ENCODE measurements around the gene ANKRD13C.
A peak's percentile ranks its signal among the peaks of the same experiment; 100 is the strongest.
"Not testable (repeated sequence)": the region's sequence is repeated elsewhere in the genome, so short reads cannot be mapped to it uniquely, and the experiment has no call there.

ANKRD13C gene, protein sequence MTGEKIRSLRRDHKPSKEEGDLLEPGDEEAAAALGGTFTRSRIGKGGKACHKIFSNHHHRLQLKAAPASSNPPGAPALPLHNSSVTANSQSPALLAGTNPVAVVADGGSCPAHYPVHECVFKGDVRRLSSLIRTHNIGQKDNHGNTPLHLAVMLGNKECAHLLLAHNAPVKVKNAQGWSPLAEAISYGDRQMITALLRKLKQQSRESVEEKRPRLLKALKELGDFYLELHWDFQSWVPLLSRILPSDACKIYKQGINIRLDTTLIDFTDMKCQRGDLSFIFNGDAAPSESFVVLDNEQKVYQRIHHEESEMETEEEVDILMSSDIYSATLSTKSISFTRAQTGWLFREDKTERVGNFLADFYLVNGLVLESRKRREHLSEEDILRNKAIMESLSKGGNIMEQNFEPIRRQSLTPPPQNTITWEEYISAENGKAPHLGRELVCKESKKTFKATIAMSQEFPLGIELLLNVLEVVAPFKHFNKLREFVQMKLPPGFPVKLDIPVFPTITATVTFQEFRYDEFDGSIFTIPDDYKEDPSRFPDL

DNA sequence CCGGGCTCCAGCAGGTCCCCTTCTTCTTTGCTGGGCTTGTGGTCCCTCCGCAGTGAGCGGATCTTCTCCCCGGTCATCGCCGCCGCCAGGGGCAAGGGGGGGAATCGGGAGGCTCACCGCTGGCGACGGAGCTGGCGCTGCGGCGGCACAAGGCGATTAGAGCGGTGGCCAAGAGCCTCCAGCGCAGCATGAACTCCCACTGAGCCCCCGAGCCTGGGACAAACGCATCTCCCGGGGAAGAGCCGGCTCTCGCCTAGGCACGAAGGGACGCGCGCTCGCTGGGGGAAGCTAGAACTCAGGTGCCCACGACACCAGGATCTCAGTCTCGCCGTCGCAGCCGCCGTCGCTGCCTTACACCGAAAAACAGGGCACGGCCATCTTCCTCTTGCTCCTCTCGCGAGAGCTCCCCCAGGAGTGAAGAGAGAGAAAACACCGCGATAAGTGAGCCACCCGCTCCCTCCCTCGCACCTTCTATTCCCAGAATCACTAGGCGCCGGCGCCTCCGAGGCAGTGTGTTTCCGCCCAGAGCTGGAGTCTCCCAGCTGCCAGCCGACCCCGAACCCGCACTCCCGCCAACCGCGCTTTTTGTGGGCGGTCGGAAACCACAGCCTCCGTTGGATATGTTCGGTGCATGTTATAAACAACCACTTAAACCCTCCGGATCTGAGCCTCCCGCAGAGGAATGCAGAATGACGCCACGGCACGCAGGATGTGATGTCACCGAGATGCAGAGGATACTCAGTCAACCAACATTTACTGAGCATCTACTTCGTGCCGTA lies at the start of gene ANKRD13C:
ANKRD13C (minus strand) TSS at position 391 of the 779 bp plus-strand sequence; CDS start at position 77, 314 bp downstream.
- DNase-seq (ENCODE audit: low read depth in 3 of 3) = peak; percentile 85 to 87 (median 86)

DNA sequence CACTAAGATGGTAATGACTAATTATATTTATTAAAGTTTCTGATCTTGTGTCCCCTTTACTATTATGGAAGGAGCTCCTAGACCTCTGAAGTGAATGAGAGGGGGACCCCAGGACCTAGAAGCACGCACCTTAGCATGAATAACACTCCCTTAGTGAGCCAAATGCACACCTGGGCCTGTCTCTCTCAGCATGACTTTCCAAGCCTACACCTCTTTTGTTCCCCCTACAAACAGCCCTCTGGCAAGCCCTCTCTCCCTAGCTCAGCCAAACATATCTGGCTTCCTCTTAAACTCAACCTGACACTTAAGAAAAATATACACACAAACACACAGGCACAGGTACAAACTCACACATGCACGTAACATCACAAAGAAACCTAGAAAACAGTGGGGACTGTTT lies 49.2 kb upstream of the ANKRD13C start:
- DNase-seq (ENCODE audit: low read depth in 3 of 3) = no peak

DNA sequence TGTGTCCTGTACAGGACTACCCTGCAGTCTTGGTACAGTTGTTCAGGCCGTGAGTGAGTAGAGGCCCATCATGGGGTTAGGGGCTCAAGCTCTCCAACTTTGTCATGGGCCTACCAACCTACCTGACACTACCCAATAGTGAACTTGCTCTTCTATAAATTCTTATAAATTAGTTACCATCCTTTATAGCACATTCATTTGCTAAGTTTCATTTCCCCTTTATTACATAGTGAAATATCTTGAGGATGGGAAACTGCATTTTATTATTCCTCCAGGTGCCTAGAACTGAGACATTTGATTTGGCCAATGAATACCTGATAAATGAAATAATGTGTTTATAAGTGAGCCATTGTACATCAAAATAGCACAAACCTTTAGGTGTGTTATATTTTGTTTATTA lies 47.5 kb upstream of the ANKRD13C start:
- DNase-seq (ENCODE audit: low read depth in 3 of 3) = no peak

DNA sequence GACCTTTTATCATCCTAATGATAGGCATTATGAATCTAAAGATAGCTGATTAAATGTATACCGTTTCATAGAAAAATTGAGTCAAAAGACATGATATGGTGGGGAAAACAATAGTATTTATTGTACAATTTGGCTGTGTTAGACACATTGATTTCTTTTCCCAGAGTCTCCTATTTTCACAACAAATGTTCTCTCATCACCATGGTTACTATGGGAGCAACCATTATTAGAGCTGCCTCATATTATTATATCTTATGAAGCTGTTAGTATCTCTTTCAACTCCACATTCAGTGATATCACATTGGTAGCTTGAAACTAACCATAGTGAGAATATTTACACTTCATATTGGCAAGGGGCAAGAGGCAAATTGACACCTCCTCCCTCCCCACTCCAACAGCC lies 45.8 kb upstream of the ANKRD13C start:
- no peak for DNase-seq (ENCODE audit: low read depth in 3 of 3)

- DNase-seq (ENCODE audit: low read depth in 3 of 3) = no peak
Observed at GRCh38 chr1:70397013-70397412, 42.5 kb upstream of the ANKRD13C start.

GRCh38 chr1:70396607-70397006 lies 42.1 kb upstream of the ANKRD13C start:
- no peak for DNase-seq (ENCODE audit: low read depth in 3 of 3)

DNA sequence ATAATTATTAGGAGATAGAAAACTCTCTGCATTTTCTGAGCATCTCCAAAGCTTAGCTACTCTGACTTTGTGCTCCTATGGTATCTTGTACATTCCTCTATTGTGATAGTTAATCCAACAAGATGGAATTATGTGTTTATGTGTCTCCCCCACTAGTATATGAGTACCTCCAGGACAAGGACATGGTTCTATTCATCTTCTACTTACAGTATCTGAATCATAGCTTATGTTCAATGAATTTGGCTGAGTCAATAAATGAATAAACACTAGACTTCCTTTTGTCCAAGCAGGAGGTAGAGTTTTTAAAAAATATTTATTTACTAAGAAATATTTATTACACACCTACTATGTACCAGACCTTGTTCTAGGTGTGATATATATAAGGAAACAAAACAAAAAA lies 38.1 kb upstream of the ANKRD13C start:
- DNase-seq (ENCODE audit: low read depth in 3 of 3) = no peak

DNA sequence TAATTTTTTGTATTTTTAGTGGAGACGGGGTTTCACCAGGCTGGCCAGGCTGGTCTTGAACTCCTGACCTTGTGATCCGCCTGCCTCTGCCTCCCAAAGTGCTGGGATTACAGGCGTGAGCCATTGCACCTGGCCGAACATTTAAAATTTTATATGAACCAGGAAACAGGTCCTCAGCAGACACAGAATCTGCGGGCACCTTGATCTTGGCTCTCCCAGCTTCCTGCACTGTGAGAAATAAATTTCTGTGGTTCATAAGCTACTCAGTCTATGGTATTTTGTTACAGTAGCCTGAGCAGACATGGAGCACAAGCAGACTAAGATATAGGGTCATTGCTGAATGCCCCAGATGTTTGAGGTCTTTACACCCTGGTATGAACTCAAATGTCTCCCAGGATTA lies 33.0 kb upstream of the ANKRD13C start:
- DNase-seq (ENCODE audit: low read depth in 3 of 3) = no peak

GRCh38 chr1:70386121-70386520 lies 31.6 kb upstream of the ANKRD13C start:
- no peak for DNase-seq (ENCODE audit: low read depth in 3 of 3)

GRCh38 chr1:70385477-70385876 lies 31.0 kb upstream of the ANKRD13C start:
- DNase-seq (ENCODE audit: low read depth in 3 of 3) = no peak

GRCh38 chr1:70384542-70384941 lies 30.0 kb upstream of the ANKRD13C start:
- no peak for DNase-seq (ENCODE audit: low read depth in 3 of 3)

GRCh38 chr1:70383483-70383882 lies 29.0 kb upstream of the ANKRD13C start:
- no peak for DNase-seq (ENCODE audit: low read depth in 3 of 3)

DNA sequence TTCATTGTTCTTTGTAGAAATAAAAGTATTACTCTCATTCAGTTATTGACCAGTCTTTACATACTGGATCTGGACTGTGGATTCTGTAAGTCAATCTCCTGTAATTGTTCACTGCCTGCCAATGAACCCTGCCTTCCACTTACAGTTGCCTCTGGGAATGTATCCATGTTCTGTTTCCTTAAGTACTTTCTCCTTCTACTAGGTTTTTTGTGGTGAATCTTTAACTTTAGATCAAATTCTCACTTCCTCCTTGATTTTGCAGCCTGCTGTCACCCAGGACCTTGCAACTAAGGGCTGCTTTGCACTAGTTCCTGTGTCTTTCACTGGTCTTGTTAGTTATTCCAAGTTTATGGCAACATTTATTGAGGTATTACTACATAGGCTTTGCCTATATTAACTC lies 28.2 kb upstream of the ANKRD13C start:
- DNase-seq (ENCODE audit: low read depth in 3 of 3) = no peak

- DNase-seq (ENCODE audit: low read depth in 3 of 3) = no peak
Observed at GRCh38 chr1:70376196-70376595, 21.7 kb upstream of the ANKRD13C start.

DNA sequence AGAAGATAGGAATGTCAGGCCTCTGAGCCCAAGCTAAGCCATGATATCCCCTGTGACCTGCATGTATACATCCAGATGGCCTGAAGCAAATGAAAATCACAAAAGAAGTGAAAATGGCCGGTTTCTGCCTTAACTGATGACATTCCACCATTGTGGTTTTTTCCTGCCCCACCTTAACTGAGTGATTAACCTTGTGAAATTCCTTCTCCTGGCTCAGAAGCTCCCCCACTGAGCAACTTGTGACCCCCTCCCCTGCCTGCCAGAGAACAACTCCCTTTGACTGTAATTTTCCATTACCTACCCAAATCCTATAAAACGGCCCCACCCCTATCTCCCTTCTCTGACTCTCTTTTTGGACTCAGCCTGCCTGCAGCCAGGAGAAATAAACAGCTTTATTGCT lies 19.1 kb upstream of the ANKRD13C start:
- DNase-seq (ENCODE audit: low read depth in 3 of 3) = not testable (repeated sequence)

- no peak for DNase-seq (ENCODE audit: low read depth in 3 of 3)
Observed at GRCh38 chr1:70372426-70372825, 17.9 kb upstream of the ANKRD13C start.

- DNase-seq (ENCODE audit: low read depth in 3 of 3) = not testable (repeated sequence)
Observed at GRCh38 chr1:70371586-70371985, 17.1 kb upstream of the ANKRD13C start.

DNA sequence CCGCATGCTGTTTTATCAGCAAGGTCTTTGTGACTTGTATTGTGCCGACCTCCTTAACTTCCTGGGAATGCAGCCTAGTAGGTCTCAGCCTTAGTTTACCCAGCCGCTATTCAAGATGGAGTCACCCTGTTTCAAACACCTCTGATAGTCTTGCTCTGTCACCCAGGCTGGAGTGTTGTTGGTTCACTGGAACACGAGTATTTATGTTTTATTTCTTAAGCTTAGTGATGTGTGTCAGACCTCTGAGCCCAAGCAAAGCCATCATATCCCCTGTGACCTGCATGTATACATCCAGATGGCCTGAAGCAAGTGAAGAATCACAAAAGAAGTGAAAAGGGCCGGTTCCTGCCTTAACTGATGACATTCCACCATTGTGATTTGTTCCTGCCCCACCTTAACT lies 12.9 kb upstream of the ANKRD13C start:
- not testable (repeated sequence) for DNase-seq (ENCODE audit: low read depth in 3 of 3)

GRCh38 chr1:70366997-70367396 lies 12.5 kb upstream of the ANKRD13C start:
- not testable (repeated sequence) for DNase-seq (ENCODE audit: low read depth in 3 of 3)

GRCh38 chr1:70366425-70366952 lies 12.0 kb upstream of the ANKRD13C start:
- not testable (repeated sequence) for DNase-seq (ENCODE audit: low read depth in 3 of 3)

DNA sequence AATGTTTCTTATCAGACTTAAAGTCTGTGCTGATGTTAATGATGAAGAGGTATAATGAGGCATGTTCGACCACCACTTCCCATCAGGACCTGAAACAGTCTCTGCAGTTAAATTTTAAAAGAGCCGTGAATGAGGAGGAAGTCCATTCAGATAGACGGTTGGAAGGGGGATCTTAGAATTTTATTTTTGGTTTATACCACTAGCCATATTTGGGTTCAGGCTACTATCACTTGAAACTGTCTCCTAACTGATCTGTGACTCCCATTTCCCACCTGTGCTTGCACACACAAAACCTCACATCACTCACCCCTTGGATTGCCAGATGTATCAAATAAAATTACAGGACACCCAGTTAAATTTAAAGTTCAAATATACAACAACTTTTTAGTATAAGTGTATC lies 9.9 kb upstream of the ANKRD13C start:
- no peak for DNase-seq (ENCODE audit: low read depth in 3 of 3)

DNA sequence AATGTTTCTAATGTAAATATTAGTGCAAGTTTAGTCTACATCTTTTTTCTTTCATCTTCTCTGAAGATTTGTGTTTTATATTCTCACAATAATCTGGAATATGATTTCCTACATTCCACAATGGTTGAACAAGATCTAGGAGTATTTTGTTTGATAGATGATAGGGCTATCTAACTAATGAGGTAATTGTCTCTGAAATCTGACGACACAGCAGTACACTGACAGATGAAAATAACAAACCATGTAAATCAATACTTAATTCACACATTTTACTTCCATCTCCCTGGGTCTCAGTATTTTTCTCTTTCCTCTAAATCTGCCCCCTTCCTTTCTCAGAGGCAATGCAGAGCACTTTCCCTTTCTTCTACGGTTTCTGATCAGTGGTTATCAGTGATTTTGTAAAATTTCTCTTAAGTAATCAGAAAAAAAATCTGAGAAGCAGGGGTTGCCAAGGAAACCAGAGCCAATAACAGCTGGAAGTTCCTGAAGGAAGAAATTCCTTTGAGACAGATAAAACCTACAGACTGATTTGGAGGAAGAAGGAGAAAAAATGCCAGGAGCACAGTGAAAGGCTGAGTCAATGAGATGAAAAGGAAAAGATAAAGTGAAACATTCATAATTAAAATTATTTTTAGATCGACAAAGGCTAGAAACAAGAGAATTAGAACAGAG lies 7.3 kb upstream of the ANKRD13C start:
- no peak for DNase-seq (ENCODE audit: low read depth in 3 of 3)
